SK-N-SH (cell line): ENCODE measurements around the gene ETV6.

Experiments used
- EP300 ChIP-seq, 2 experiments: IDR thresholded peaks; 2 replicates each; pipeline versions ENCODE4 v1.4.0 to v1.6.1; 2012; ENCODE audit warnings: borderline replicate concordance in 1 of 2, low read depth in 1 of 2, low read length in 1 of 2
- EZH2phosphoT487 ChIP-seq: fragments of 200-600 bp; sonication (generic); IDR thresholded peaks from 2 replicates; pipeline ENCODE4 v1.6.1; 2017; ENCODE audit warnings: low read depth, mixed run types, mild to moderate bottlenecking, antibody characterized with exemption, moderate library complexity, borderline replicate concordance
- GABPA ChIP-seq: IDR thresholded peaks from 2 replicates; pipeline ENCODE4 v1.4.0; 2012; ENCODE audit warnings: low read depth, mild to moderate bottlenecking
- RAD21 ChIP-seq: IDR thresholded peaks from 2 replicates; pipeline ENCODE4 v1.6.1; 2012; ENCODE audit warnings: mild to moderate bottlenecking, low read length
- SIN3A ChIP-seq: IDR thresholded peaks from 2 replicates; pipeline ENCODE4 v1.6.1; 2012; ENCODE audit warnings: low read depth, mild to moderate bottlenecking, low read length, moderate library complexity, borderline replicate concordance
- TF ChIP-seq, protein P1 (sequence below): IDR thresholded peaks from 2 replicates; pipeline ENCODE4 v1.6.1; 2012; ENCODE audit warnings: mild to moderate bottlenecking, low read depth, low read length, moderate library complexity
- TF ChIP-seq, protein P2 (sequence below): fragments of 200-600 bp; sonication (generic); IDR thresholded peaks from 2 replicates; pipeline ENCODE4 v1.6.1; 2017; ENCODE audit warnings: antibody characterized with exemption, mild to moderate bottlenecking, moderate library complexity
- TF ChIP-seq, protein P3 (sequence below): IDR thresholded peaks from 2 replicates; pipeline ENCODE4 v1.4.0; 2012; ENCODE audit warnings: low read depth
- TF ChIP-seq, protein P4 (sequence below): fragments of 150-350 bp; IDR thresholded peaks from 2 replicates; pipeline ENCODE4 v1.6.1; 2016; ENCODE audit warnings: mild to moderate bottlenecking, low read depth, low read length

DNA sequence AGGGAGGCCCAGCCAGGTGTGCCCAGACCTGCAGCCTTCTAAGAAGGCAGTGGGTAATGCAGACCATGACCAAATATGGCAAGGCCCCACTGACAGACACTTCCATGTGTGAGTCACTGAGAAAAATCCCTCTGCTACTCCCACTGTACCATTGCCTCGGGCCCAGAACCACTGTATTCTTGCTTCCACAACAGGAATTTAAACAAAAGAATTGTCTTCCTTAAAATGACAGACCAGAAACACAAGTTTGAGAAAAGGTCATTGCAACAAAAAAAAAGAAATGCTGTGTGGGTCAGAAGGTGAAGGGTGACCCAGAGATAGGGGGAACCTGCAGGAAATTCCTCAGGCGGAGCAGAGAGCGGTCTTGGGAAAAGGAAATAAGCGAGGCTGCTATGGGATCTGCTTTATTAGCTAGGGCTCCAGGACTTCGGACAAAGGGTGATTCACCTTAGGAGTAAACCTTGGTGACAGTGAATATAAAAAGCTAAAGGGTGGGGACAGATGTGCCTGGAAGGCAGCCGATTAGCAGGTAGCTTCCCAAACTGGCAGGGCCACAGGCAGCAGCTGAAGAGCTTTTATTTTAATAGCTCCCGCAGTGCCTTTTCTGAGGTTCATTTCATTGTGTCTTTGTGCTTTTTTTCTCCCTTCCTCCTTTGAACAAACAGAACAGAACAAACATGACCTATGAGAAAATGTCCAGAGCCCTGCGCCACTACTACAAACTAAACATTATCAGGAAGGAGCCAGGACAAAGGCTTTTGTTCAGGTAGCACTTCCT, 236.0 kb downstream of the ETV6 start:
- TF ChIP-seq SIN3A, result no peak
- TF ChIP-seq, protein P1, sequence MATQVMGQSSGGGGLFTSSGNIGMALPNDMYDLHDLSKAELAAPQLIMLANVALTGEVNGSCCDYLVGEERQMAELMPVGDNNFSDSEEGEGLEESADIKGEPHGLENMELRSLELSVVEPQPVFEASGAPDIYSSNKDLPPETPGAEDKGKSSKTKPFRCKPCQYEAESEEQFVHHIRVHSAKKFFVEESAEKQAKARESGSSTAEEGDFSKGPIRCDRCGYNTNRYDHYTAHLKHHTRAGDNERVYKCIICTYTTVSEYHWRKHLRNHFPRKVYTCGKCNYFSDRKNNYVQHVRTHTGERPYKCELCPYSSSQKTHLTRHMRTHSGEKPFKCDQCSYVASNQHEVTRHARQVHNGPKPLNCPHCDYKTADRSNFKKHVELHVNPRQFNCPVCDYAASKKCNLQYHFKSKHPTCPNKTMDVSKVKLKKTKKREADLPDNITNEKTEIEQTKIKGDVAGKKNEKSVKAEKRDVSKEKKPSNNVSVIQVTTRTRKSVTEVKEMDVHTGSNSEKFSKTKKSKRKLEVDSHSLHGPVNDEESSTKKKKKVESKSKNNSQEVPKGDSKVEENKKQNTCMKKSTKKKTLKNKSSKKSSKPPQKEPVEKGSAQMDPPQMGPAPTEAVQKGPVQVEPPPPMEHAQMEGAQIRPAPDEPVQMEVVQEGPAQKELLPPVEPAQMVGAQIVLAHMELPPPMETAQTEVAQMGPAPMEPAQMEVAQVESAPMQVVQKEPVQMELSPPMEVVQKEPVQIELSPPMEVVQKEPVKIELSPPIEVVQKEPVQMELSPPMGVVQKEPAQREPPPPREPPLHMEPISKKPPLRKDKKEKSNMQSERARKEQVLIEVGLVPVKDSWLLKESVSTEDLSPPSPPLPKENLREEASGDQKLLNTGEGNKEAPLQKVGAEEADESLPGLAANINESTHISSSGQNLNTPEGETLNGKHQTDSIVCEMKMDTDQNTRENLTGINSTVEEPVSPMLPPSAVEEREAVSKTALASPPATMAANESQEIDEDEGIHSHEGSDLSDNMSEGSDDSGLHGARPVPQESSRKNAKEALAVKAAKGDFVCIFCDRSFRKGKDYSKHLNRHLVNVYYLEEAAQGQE, result no peak
- no peak for TF ChIP-seq GABPA
- TF ChIP-seq, protein P2, sequence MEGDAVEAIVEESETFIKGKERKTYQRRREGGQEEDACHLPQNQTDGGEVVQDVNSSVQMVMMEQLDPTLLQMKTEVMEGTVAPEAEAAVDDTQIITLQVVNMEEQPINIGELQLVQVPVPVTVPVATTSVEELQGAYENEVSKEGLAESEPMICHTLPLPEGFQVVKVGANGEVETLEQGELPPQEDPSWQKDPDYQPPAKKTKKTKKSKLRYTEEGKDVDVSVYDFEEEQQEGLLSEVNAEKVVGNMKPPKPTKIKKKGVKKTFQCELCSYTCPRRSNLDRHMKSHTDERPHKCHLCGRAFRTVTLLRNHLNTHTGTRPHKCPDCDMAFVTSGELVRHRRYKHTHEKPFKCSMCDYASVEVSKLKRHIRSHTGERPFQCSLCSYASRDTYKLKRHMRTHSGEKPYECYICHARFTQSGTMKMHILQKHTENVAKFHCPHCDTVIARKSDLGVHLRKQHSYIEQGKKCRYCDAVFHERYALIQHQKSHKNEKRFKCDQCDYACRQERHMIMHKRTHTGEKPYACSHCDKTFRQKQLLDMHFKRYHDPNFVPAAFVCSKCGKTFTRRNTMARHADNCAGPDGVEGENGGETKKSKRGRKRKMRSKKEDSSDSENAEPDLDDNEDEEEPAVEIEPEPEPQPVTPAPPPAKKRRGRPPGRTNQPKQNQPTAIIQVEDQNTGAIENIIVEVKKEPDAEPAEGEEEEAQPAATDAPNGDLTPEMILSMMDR, result no peak
- TF ChIP-seq EP300 (IDR thresholded peaks at IDR 0.05; ENCODE audit: borderline replicate concordance in 1 of 2, low read depth in 1 of 2, low read length in 1 of 2), result no peak
- no peak for TF ChIP-seq EZH2phosphoT487
- TF ChIP-seq, protein P3, sequence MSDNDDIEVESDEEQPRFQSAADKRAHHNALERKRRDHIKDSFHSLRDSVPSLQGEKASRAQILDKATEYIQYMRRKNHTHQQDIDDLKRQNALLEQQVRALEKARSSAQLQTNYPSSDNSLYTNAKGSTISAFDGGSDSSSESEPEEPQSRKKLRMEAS, result no peak
- no peak for TF ChIP-seq RAD21
- TF ChIP-seq, protein P4, sequence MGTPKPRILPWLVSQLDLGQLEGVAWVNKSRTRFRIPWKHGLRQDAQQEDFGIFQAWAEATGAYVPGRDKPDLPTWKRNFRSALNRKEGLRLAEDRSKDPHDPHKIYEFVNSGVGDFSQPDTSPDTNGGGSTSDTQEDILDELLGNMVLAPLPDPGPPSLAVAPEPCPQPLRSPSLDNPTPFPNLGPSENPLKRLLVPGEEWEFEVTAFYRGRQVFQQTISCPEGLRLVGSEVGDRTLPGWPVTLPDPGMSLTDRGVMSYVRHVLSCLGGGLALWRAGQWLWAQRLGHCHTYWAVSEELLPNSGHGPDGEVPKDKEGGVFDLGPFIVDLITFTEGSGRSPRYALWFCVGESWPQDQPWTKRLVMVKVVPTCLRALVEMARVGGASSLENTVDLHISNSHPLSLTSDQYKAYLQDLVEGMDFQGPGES, result no peak
